GM19193 (cell line): Measurements from ENCODE around the gene GARS1.

Experiments
- POLR2A ChIP-seq: IDR thresholded peaks from 4 replicates; pipeline ENCODE4 v1.6.1; 2011; ENCODE audit not compliant: insufficient read depth, insufficient read length; ENCODE audit errors: extremely low read depth

Gene GARS1

GRCh38 chr7:30635798-30636197, 41.1 kb downstream of the GARS1 start:
- no peak for TF ChIP-seq POLR2A

GRCh38 chr7:30642789-30643188, 48.1 kb downstream of the GARS1 start:
- TF ChIP-seq POLR2A, result no peak

GRCh38 chr7:30644286-30644955, 49.7 kb downstream of the GARS1 start:
- TF ChIP-seq POLR2A, result no peak

- TF ChIP-seq POLR2A, result no peak
Measured at GRCh38 chr7:30645661-30646060, 51.0 kb downstream of the GARS1 start.

- TF ChIP-seq POLR2A, result no peak
Measured at GRCh38 chr7:30646154-30646553, 51.5 kb downstream of the GARS1 start.

GRCh38 chr7:30647589-30648364, 53.1 kb downstream of the GARS1 start:
- TF ChIP-seq POLR2A, result no peak

GRCh38 chr7:30648744-30649540, 54.3 kb downstream of the GARS1 start:
- no peak for TF ChIP-seq POLR2A

GRCh38 chr7:30649717-30650420, 55.2 kb downstream of the GARS1 start:
- TF ChIP-seq POLR2A, result no peak

- TF ChIP-seq POLR2A, result no peak
Measured at GRCh38 chr7:30650421-30650808, 55.7 kb downstream of the GARS1 start.

- no peak for TF ChIP-seq POLR2A
Measured at GRCh38 chr7:30652132-30652531, 57.5 kb downstream of the GARS1 start.

- no peak for TF ChIP-seq POLR2A
Measured at GRCh38 chr7:30652698-30653641, 58.3 kb downstream of the GARS1 start.

GRCh38 chr7:30654296-30655090, 59.8 kb downstream of the GARS1 start:
- TF ChIP-seq POLR2A, result no peak

GRCh38 chr7:30655096-30655970, 60.7 kb downstream of the GARS1 start:
- TF ChIP-seq POLR2A, result no peak
